NCI-H748 (cell line): ENCODE results near the gene SNTB2.

Source experiments
- DNase-seq: peaks from one replicate; lab custom pipeline; 2025; ENCODE audit not compliant: unreplicated experiment; lab: John Stamatoyannopoulos, UW

The SNTB2 gene

DNA sequence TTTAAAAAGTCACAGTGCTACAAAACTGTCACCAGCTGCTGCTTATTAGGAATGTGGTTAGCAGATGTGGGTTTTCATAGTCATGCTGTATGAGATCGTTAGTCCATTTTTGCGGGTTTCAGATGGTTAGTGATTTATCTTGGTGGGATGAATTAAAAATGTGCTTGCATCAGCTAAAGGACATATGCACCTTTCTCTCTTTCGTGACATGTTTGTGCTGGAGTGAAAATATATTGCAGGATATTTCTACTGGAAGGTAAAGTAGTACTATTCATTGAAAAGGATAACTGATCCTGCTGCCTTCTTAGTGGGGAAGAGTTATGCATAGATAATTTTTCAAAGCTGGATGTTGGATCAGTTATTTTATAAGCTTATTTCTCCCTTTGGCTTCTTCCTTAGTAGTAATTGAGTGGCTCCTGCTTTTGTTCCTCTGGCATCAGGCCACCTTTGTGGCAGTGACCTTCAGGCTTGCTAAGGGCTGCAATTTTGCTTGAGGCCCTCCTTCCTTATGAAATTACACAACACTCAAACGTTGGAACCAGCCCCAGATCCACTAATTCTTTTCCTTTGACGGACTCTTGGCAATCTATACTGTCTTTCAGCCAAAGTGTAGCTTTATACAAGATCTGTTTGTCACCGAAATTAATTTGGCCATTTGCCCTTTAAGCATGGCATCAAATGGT lies 7.5 kb upstream of the SNTB2 start:
- DNase-seq = no peak

- no peak for DNase-seq
These were observed 7.0 kb upstream of the SNTB2 start for GRCh38 chr16:69180011-69180338.

- DNase-seq = no peak
These were observed 4.1 kb upstream of the SNTB2 start for GRCh38 chr16:69182730-69183416.

DNA sequence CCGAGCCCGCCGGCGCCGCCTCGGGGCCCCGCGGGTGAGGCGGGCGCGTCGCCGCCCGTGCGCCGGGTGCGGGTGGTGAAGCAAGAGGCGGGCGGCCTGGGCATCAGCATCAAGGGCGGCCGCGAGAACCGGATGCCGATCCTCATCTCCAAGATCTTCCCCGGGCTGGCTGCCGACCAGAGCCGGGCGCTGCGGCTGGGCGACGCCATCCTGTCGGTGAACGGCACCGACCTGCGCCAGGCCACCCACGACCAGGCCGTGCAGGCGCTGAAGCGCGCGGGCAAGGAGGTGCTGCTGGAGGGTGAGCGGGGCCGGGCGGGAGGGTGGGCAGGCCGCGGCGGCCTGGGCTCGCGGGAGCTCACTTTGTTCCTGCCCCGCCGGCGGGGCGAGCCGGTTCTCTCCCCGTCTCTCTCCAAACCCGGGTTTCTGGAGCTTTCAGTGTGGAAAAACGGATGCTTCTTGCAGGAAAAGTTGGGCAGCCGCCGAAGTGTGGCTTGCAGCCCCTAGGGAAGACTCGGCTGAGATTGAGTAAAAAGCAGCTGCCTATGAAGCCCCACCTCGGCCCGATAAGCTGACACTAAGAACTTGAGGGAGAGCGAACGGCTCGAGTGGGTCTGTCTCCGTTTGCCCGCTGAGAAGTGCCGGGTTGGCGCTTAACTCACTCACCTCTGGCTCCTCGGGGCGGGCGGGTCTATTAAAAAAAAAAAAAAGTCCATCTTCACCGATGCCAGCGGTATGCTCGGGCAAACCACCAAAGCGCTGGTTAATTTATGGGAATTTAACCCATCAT lies 677 bp downstream of the SNTB2 start:
- peak; percentile 63 for DNase-seq

- peak; percentile 43 for DNase-seq
These were observed 1.2 kb downstream of the SNTB2 start for GRCh38 chr16:69188236-69188549.

- DNase-seq = no peak
These were observed 1.8 kb downstream of the SNTB2 start for GRCh38 chr16:69188716-69189115.

DNA sequence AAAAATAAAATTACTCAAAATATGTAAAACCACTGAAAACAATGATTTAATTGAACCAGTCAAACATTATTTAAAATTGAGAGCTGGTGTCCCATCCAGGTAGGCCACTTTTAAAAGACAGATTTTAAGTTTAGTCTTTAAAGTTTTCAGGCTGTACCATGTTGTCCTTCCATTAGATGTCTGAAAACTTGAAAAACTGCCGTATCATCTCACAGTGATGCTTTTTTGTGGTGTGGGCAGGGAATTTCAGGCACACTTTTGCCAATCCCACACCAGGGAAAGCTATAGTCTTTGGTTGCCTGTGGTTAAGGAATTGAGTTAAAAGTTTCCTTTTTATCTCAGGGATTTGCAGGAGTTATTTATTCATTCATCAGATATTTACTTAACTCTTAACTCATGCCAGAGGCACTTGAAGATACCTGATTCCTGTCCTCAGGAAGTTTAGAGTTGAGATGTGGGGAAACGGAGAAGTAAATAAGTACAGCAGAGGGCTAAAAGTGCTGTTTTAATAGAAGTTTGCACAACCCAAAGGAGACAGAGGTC lies 3.2 kb downstream of the SNTB2 start:
- no peak for DNase-seq

DNA sequence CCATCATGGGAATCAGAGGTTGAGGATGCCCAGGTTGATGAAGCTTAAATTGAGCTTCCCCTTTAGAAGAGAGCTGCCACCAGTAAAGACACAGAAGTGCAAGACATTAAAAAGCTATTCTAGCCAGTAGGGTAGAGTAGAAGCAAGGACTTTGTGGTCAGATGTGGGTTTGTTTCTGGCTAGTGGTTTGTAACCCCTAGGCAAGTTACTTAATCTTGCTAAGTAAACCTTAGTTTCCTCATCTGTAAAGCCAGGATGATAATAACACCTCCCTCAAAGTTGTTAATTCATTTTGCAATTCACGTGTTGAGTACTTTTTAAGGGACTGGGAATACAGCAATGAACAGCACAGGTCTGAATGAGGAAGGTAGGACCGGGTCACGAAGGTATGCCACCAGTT lies 3.6 kb downstream of the SNTB2 start:
- DNase-seq = no peak

DNA sequence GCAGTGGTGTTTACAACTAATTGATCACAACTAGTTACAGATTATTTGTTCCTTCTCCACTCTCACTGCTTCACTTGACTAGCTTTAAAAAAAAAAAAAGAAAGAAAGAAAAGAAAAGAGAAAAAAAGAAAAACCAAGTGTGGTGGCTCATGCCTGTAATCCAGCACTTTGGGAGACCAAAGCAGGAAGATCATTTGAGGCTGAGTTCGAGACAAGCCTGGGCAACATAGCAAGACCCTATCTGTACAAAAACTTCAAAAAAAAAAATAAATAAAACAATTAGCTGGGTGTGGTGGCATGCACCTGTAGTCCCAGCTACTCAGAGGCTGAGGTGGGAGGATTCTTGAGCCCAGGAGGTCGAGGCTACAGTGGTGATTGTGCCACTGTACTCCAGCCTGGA lies 4.2 kb downstream of the SNTB2 start:
- DNase-seq = no peak

GRCh38 chr16:69193855-69194254 lies 6.9 kb downstream of the SNTB2 start:
- no peak for DNase-seq

- no peak for DNase-seq
These were observed 7.5 kb downstream of the SNTB2 start for GRCh38 chr16:69194488-69194887.

- DNase-seq = no peak
These were observed 8.5 kb downstream of the SNTB2 start for GRCh38 chr16:69195369-69196029.

- no peak for DNase-seq
These were observed 10.6 kb downstream of the SNTB2 start for GRCh38 chr16:69197573-69197972.

GRCh38 chr16:69199382-69199781 lies 12.4 kb downstream of the SNTB2 start:
- no peak for DNase-seq

- DNase-seq = no peak
These were observed 14.3 kb downstream of the SNTB2 start for GRCh38 chr16:69201291-69201690.

DNA sequence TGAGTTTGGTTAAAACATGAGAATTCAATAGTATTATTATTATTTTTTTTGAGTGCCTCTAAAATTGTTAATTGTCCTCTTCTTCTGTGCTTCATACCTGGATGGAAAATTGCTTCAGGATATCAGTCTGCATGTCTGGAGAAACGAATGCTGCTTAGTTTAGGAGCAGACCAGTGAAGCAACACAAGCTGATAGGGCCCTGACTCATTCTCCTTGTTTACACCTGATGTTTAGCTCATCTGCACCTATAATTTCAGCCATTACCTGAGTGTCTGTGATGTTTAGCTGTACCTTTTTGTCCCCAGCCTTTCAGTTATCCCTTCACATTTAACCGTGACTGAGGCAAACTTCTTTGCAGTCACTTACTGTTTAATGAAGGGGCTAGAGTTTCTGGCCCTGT lies 14.8 kb downstream of the SNTB2 start:
- DNase-seq = no peak

- DNase-seq = no peak
These were observed 17.2 kb downstream of the SNTB2 start for GRCh38 chr16:69204172-69204571.

DNA sequence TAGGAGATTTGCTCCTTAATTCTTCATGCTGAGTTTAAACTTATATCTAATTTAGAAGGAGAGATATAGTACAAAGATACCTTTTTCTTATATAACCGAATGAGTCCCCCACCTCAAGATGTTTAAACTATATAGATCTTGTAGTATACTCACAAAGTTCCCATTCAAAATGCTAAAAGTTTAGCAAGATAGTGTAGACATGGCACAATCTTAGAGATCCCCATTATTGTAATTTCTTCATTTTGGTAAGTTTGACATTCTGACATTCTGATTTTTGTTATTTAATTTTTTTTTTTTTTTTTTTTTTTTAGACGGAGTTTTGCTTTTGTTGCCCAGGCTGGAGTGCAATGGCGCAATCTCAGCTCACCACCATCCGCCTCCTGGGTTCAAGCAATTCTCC lies 22.8 kb downstream of the SNTB2 start:
- DNase-seq = no peak

GRCh38 chr16:69217433-69217832 lies 30.5 kb downstream of the SNTB2 start:
- DNase-seq = no peak

DNA sequence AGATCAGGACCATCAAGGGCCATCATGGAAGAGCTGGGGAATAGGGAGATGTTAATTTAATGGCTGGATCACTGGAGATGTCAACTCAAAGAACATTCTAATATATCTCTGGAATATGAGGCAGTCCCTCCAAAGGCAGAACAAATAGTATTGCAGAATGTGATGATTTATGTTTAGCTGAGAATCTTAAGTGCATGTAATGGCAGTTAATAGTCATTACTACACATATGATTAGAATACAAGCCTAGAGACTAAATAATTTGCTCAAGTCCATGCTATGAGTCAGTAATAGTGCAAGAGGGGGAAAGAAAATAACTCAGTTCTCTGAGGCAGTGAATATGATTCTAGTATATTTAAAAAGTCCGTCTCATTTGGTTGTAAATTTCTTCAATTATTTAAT lies 32.3 kb downstream of the SNTB2 start:
- no peak for DNase-seq

DNA sequence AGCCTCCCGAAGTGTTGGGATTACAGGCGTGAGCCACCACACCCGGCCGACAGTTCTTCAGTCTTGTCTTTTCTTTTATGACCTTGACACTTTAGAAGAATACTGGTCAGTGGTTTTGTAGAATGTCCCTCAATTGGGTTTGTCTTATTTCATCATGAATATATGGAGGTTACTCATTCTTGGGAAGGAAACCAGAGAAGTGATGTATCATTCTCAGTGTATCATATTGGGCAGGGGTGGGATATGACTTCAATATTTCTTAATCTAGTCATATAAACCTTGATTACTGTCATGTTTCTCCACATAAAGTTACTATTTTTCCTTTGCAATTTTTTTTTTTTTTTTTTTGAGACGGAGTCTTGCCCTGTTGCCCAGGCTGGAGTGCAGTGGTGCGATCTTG lies 36.9 kb downstream of the SNTB2 start:
- DNase-seq = no peak

- no peak for DNase-seq
These were observed 38.2 kb downstream of the SNTB2 start for GRCh38 chr16:69225121-69225520.
